Measurements from ENCODE around the gene ARMC2.

The ARMC2 gene

DNA sequence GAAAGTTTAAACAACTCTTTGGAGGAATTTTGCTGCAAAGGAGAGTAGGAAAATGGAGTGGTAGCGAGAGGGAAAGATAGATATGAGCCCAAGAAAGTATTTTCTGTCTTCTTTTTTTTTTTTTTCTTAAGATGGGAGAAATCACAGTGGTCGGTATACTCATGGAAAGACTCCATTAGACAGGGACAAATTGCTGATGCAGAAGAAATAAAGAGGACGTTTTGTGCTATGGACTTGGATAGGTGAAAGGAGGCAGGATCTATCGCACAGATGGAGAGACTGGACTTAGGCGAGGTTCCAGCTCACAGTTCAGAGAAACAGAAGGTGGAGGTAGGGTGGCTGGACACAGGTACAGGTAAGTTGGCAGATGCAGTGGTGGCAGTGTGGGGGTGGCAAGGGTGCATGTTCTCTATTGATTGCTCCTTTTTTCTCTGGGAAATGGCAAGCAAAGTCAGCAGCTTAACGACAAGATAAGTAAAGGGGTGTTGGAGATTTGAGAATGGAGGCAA is 44.2 kb upstream of the ARMC2 start:
- Histone ChIP-seq H3K4me2 (ENCODE audit: low read depth, low read length, poor library complexity, severe bottlenecking) (no peak overlapping the region), H3K27me3 (ENCODE audit: low read length) (no peaks in the 10 kb centered on the region), H3K79me2 (ENCODE audit: insufficient read depth, low read length) (no peaks in the 10 kb centered on the region), H2AFZ (ENCODE audit: low read depth, low read length, severe bottlenecking) (no peak overlapping the region), H3F3A (ENCODE audit: insufficient read depth) (no peaks in the 10 kb centered on the region), H3K9me2 (replicated peaks; ENCODE audit: insufficient read depth, low read length) (no peaks in the 10 kb centered on the region), H3K36me3 (ENCODE audit: low read length) (no peaks in the 10 kb centered on the region), H3K9ac (ENCODE audit: low read length) (no peak overlapping the region), H3K4me3 (ENCODE audit: insufficient read depth, low read length, poor library complexity, severe bottlenecking) (no peak overlapping the region), H3K27ac (ENCODE audit: low read depth, low read length) (no peak overlapping the region), H3K9me3 (ENCODE audit: insufficient read depth, low read length) (no peaks in the 10 kb centered on the region), H4K20me1 (ENCODE audit: low read depth, low read length) (no peaks in the 10 kb centered on the region)
- no peak for TF ChIP-seq EZH2phosphoT487 (conservative IDR thresholded peaks at IDR 0.05; ENCODE audit: low read length)
- TF ChIP-seq CTCF (IDR thresholded peaks at IDR 0.05; ENCODE audit: insufficient read depth, low read length, poor library complexity, severe bottlenecking) = no peak

DNA sequence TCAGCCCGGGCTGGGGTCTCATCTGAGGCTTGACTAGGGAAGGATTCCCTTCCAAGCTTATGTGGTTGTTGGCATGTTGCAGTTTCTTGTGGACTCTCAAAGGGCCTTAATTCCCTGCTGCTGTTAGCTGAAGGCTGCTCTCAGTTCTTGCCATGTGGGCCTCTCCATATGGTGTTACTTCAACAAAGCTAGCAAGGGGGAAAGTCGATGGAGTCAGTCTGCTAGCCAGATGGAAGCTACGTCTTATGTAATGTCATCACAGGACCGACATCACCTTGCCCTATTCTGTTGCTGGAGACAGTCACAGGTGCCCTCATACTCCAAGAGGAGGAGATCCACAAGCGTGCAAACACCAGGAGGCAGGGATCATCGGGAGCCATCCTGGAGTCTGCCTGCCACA is 43.3 kb upstream of the ARMC2 start:
- H3K27ac ChIP-seq (ENCODE audit: low read depth, low read length) = no peak overlapping the region
- H2AFZ ChIP-seq (ENCODE audit: low read depth, low read length, severe bottlenecking) = no peak overlapping the region
- H3K9me3 ChIP-seq (ENCODE audit: insufficient read depth, low read length) = no peaks in the 10 kb centered on the region
- no peak for TF ChIP-seq CTCF (IDR thresholded peaks at IDR 0.05; ENCODE audit: insufficient read depth, low read length, poor library complexity, severe bottlenecking)
- no peak for TF ChIP-seq EZH2phosphoT487 (conservative IDR thresholded peaks at IDR 0.05; ENCODE audit: low read length)
- no peaks in the 10 kb centered on the region for H3K27me3 ChIP-seq (ENCODE audit: low read length)
- H3K4me3 ChIP-seq (ENCODE audit: insufficient read depth, low read length, poor library complexity, severe bottlenecking) = no peak overlapping the region
- no peaks in the 10 kb centered on the region for H4K20me1 ChIP-seq (ENCODE audit: low read depth, low read length)
- no peaks in the 10 kb centered on the region for H3K36me3 ChIP-seq (ENCODE audit: low read length)
- no peaks in the 10 kb centered on the region for H3F3A ChIP-seq (ENCODE audit: insufficient read depth)
- H3K79me2 ChIP-seq (ENCODE audit: insufficient read depth, low read length) = no peaks in the 10 kb centered on the region
- H3K9me2 ChIP-seq (replicated peaks; ENCODE audit: insufficient read depth, low read length) = no peaks in the 10 kb centered on the region
- no peak overlapping the region for H3K9ac ChIP-seq (ENCODE audit: low read length)
- no peak overlapping the region for H3K4me2 ChIP-seq (ENCODE audit: low read depth, low read length, poor library complexity, severe bottlenecking)

- no peak overlapping the region for H3K27ac ChIP-seq (ENCODE audit: low read depth, low read length)
- no peak overlapping the region for H3K4me2 ChIP-seq (ENCODE audit: low read depth, low read length, poor library complexity, severe bottlenecking)
- H4K20me1 ChIP-seq (ENCODE audit: low read depth, low read length) = no peaks in the 10 kb centered on the region
- TF ChIP-seq CTCF (IDR thresholded peaks at IDR 0.05; ENCODE audit: insufficient read depth, low read length, poor library complexity, severe bottlenecking) (no peak), EZH2phosphoT487 (conservative IDR thresholded peaks at IDR 0.05; ENCODE audit: low read length) (no peak)
- H3K9me2 ChIP-seq (replicated peaks; ENCODE audit: insufficient read depth, low read length) = no peaks in the 10 kb centered on the region
- no peak overlapping the region for H2AFZ ChIP-seq (ENCODE audit: low read depth, low read length, severe bottlenecking)
- no peaks in the 10 kb centered on the region for H3F3A ChIP-seq (ENCODE audit: insufficient read depth)
- H3K9me3 ChIP-seq (ENCODE audit: insufficient read depth, low read length) = no peaks in the 10 kb centered on the region
- H3K36me3 ChIP-seq (ENCODE audit: low read length) = no peaks in the 10 kb centered on the region
- no peak overlapping the region for H3K9ac ChIP-seq (ENCODE audit: low read length)
- no peaks in the 10 kb centered on the region for H3K79me2 ChIP-seq (ENCODE audit: insufficient read depth, low read length)
- no peak overlapping the region for H3K4me3 ChIP-seq (ENCODE audit: insufficient read depth, low read length, poor library complexity, severe bottlenecking)
- H3K27me3 ChIP-seq (ENCODE audit: low read length) = no peaks in the 10 kb centered on the region
Measured at GRCh38 chr6:108805611-108806167, 42.5 kb upstream of the ARMC2 start.
